GM19240 (cell line): ENCODE results near the gene TSSK6.

Source experiments
- DNase-seq: peaks from one replicate; pipeline ENCODE4 v3.0.0; 2011; ENCODE audit warnings: low spot score; ENCODE audit not compliant: insufficient read length

The TSSK6 gene

GRCh38 chr19:19464339-19465098 is 50.8 kb downstream of the TSSK6 start:
- no peak for DNase-seq
